Keratinocyte (primary cell): ENCODE measurements around the gene C2. TPM values are rescaled to one million over a fixed set of nuclear protein-coding genes. Genes with fewer than 3 reads are reported as not detected.
A peak's percentile ranks its signal among the peaks of the same experiment; 100 is the strongest.

Source experiments
- DNase-seq: peaks from one replicate; pipeline ENCODE4 v3.0.0-alpha.2; 2011; ENCODE audit warnings: low read depth, missing footprints, low spot score
- FAIRE-seq: peaks from 2 replicates; lab custom pipeline; 2011; peaks lifted over from hg19 to GRCh38; lab: Jason Lieb, UNC
- H2AFZ ChIP-seq: 2 replicates; pipeline ENCODE4 v1.6.0; 2012; ENCODE audit warnings: low read length, control low read depth, inconsistent platforms; ENCODE audit not compliant: control insufficient read depth
- H3K27ac ChIP-seq: 2 replicates; pipeline ENCODE4 v1.5.1; 2011; ENCODE audit warnings: low read length; ENCODE audit not compliant: control insufficient read depth, insufficient read depth
- H3K27me3 ChIP-seq: 3 replicates; pipeline ENCODE4 v1.6.0; 2011; ENCODE audit warnings: low read length; ENCODE audit not compliant: control insufficient read depth, insufficient read depth; ENCODE audit errors: extremely low read depth
- H3K36me3 ChIP-seq, 2 experiments: 2 replicates in 1 of 2; 3 replicates in 1 of 2; pipeline ENCODE4 v1.5.1; 2011; ENCODE audit warnings: low read length in 2 of 2, mild to moderate bottlenecking in 1 of 2; ENCODE audit not compliant: control insufficient read depth in 2 of 2, insufficient read depth in 2 of 2; ENCODE audit errors: extremely low read depth in 1 of 2
- H3K4me1 ChIP-seq: 3 replicates; pipeline ENCODE4 v1.5.1; 2011; ENCODE audit warnings: low read length; ENCODE audit not compliant: control insufficient read depth, insufficient read depth; ENCODE audit errors: extremely low read depth
- H3K4me2 ChIP-seq: 3 replicates; pipeline ENCODE4 v1.6.0; 2011; ENCODE audit warnings: low read depth, low read length; ENCODE audit not compliant: control insufficient read depth, insufficient read depth; ENCODE audit errors: extremely low read depth
- H3K4me3 ChIP-seq, 3 experiments: fragments of 200-600 bp in 1 of 3; sonication (generic) in 1 of 3; 2 replicates in 2 of 3; 3 replicates in 1 of 3; pipeline ENCODE4 v1.5.1; 2011 to 2016; ENCODE audit warnings: low read length in 3 of 3, mild to moderate bottlenecking in 3 of 3, control low read depth in 2 of 3, inconsistent platforms in 1 of 3, low read depth in 1 of 3, mixed read lengths in 1 of 3, mixed run types in 1 of 3, moderate library complexity in 1 of 3; ENCODE audit not compliant: control insufficient read depth in 2 of 3, insufficient read depth in 2 of 3; ENCODE audit errors: extremely low read depth in 1 of 3
- H3K79me2 ChIP-seq: 2 replicates; pipeline ENCODE4 v1.6.0; 2012; ENCODE audit warnings: low read length; ENCODE audit not compliant: control insufficient read depth, insufficient read depth
- H3K9ac ChIP-seq: 3 replicates; pipeline ENCODE4 v1.6.0; 2011; ENCODE audit warnings: low read length; ENCODE audit not compliant: control insufficient read depth, insufficient read depth; ENCODE audit errors: extremely low read depth
- H3K9me1 ChIP-seq: 3 replicates; pipeline ENCODE4 v1.6.0; 2011; ENCODE audit warnings: low read length; ENCODE audit not compliant: control insufficient read depth, insufficient read depth; ENCODE audit errors: extremely low read depth
- H3K9me3 ChIP-seq: 2 replicates; pipeline ENCODE4 v1.5.1; 2012; ENCODE audit warnings: low read depth, low read length; ENCODE audit not compliant: control insufficient read depth
- H4K20me1 ChIP-seq: 3 replicates; pipeline ENCODE4 v1.6.0; 2011; ENCODE audit warnings: low read length; ENCODE audit not compliant: control insufficient read depth, insufficient read depth; ENCODE audit errors: extremely low read depth
- CTCF ChIP-seq, 3 experiments: IDR thresholded peaks in 1 of 3; conservative IDR thresholded peaks in 1 of 3; optimal IDR thresholded peaks in 1 of 3; 2 replicates in 2 of 3; 3 replicates in 1 of 3; pipeline versions ENCODE3 to v1.5.1; 2011; ENCODE audit warnings: low read length in 3 of 3, mild to moderate bottlenecking in 3 of 3, moderate library complexity in 2 of 3, control low read depth in 1 of 3, inconsistent platforms in 1 of 3; ENCODE audit not compliant: insufficient read depth in 2 of 3; ENCODE audit errors: extremely low read depth in 1 of 3
- EZH2 ChIP-seq: IDR thresholded peaks from one replicate; pipeline ENCODE4 v1.6.1; 2012; ENCODE audit warnings: inconsistent platforms, mild to moderate bottlenecking, low read length, moderate library complexity
- dilution Hi-C: fragments of 300-500 bp; cut with MboI; formaldehyde crosslinking; loops from one replicate; pipeline ENCODE4 v1.7.0; 2020; ENCODE audit warnings: low sequenced_read_pairs; ENCODE audit not compliant: extremely low pct_ligation_motif_present
- polyA plus RNA-seq, 5 experiments: library from polyadenylated mRNA; depleted of rRNA in 3 of 5; stranded (reverse) in 3 of 5; stranded (forward) in 1 of 5; unstranded in 1 of 5; fragments of >200 nt; gene quantifications; 1 replicate in 1 of 5; 2 replicates in 3 of 5; 3 replicates in 1 of 5; pipeline versions ENCODE4 v1.2.1 to v1.2.3, GENCODE V29; 2011 to 2012; ENCODE audit warnings: missing spikeins in 2 of 5, low read depth in 1 of 5, low replicate concordance in 1 of 5

The C2 gene
- polyA plus RNA-seq, 1 donor (not counting 4 experiments of a cell fraction or from before 2014, with no cell fraction given), result not detected

- no peaks in the 10 kb centered on the region for H3K36me3 ChIP-seq
- no peak overlapping the region for H3K9ac ChIP-seq
- H3K4me1 ChIP-seq, result peaks cover 18% of the 10 kb centered on the region
- no peak overlapping the region for H3K4me2 ChIP-seq
- H3K27me3 ChIP-seq, result peaks cover 8% of the 10 kb centered on the region
- H3K9me1 ChIP-seq, result no peaks in the 10 kb centered on the region
- TF ChIP-seq CTCF (optimal IDR thresholded peaks at IDR 0.05 in 1 of 3, IDR thresholded peaks at IDR 0.05 in 1 of 3, conservative IDR thresholded peaks at IDR 0.05 in 1 of 3; ENCODE audit: extremely low read depth in 1 of 3, insufficient read depth in 2 of 3, low read length in 3 of 3) (no peak), EZH2 (no peak)
- DNase-seq (no peak), FAIRE-seq (no peak)
- no peaks in the 10 kb centered on the region for H3K9me3 ChIP-seq
- H2AFZ ChIP-seq, result no peak overlapping the region
- no peak overlapping the region for H3K4me3 ChIP-seq
- H3K27ac ChIP-seq, result no peak overlapping the region
- H4K20me1 ChIP-seq, result no peaks in the 10 kb centered on the region
- H3K79me2 ChIP-seq, result no peaks in the 10 kb centered on the region
- dilution Hi-C loops, result no loop called here
These were observed 16.2 kb downstream of the C2 start for GRCh38 chr6:31943742-31944141.

GRCh38 chr6:31945154-31945506 is 17.6 kb downstream of the C2 start:
- peak overlapping the region; percentile 68 for H3K9ac ChIP-seq

More at GRCh38 chr6:31945154-31945506, 17.6 kb downstream of the C2 start:
- H3K79me2 ChIP-seq, result no peaks in the 10 kb centered on the region
- peak overlapping the region in 2 of 3 experiments; percentile 24 to 50 for H3K4me3 ChIP-seq
- DNase-seq, result no peak
- FAIRE-seq, result no peak
- peak overlapping the region; percentile 75 for H2AFZ ChIP-seq
- peaks cover 8% of the 10 kb centered on the region for H3K27me3 ChIP-seq
- no peak overlapping the region for H3K27ac ChIP-seq
- dilution Hi-C loops, result no loop called here
- H3K9me3 ChIP-seq, result no peaks in the 10 kb centered on the region
- H3K9me1 ChIP-seq, result no peaks in the 10 kb centered on the region
- H3K4me2 ChIP-seq, result peak overlapping the region; percentile 90
- peaks cover 21% of the 10 kb centered on the region for H3K4me1 ChIP-seq
- TF ChIP-seq CTCF (optimal IDR thresholded peaks at IDR 0.05 in 1 of 3, IDR thresholded peaks at IDR 0.05 in 1 of 3, conservative IDR thresholded peaks at IDR 0.05 in 1 of 3; ENCODE audit: extremely low read depth in 1 of 3, insufficient read depth in 2 of 3, low read length in 3 of 3) (no peak), EZH2 (no peak)
- H4K20me1 ChIP-seq, result no peaks in the 10 kb centered on the region
- no peaks in the 10 kb centered on the region for H3K36me3 ChIP-seq
